Activated CD4-positive, alpha-beta T cell treated with anti-CD3 and anti-CD28 coated beads for 4 hours (primary cell): ENCODE results near the gene SUSD3.

ENCODE experiments used
- DNase-seq, 2 donors: peaks; one replicate each; pipeline ENCODE4 v3.0.0-alpha.2; 2020

SUSD3 gene

GRCh38 chr9:93077811-93078210 lies 19.3 kb downstream of the SUSD3 start:
- no peak for DNase-seq

DNA sequence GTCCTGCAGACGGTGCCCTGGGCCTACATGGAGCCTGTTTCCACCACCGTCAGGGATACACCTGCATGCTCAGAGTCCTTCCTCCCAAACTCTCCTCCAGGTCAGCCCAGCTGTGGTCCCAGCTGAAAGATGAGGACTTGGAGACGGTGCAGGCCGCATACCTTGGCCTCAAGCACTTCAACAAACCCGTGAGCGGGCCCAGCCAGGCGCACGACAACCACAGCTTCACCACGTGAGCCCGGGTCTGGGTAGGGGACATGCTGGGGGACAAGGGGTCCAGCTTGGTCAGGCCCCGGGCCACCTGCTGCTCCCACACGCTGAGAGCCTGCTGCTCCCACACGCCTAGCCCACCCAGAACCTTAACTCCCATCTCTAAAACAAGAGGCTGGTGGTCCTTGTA lies 20.9 kb downstream of the SUSD3 start:
- DNase-seq: no peak

DNA sequence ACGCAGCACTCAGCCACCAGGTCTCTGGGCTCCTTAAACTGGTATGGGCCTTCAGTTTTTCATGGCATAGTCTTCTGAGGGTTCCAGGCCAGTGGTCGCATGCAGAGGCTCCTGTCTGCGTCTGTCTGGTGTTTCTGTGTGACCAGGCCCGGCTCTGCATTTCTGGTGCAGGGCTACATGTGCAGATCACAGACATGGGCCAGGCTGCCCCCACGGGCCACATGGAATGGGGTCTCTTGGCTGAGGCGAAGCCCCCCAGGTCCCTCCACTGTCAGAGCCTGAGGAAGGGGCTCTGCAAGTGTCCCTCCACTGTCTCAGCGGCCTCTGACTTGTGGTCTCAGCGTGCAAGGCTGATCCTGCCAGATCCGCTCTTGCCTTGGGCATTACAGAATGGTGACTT lies 21.9 kb downstream of the SUSD3 start:
- no peak for DNase-seq

- no peak for DNase-seq
Measured at GRCh38 chr9:93081081-93081529, 22.6 kb downstream of the SUSD3 start.

DNA sequence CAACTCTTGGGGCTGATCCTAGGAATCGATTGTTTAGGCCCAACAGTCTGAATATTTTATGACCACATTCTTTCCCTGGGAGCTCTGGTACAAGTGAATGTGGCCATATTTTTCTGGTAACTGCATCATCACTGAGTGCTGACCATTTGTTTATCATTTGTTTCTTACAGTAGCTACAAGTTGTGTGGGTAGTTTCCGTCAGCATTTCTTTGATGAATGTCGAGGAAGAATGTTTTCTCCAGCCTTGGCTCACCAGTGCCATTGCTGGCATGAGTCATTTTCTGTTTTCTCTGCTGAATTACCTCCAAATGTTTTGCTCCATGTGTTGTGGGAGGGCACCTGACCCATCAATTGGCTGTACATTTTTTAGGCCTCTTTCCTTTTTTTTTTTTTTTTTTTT lies 23.4 kb downstream of the SUSD3 start:
- DNase-seq: peak in 1 of 2 donors; percentile 0

DNA sequence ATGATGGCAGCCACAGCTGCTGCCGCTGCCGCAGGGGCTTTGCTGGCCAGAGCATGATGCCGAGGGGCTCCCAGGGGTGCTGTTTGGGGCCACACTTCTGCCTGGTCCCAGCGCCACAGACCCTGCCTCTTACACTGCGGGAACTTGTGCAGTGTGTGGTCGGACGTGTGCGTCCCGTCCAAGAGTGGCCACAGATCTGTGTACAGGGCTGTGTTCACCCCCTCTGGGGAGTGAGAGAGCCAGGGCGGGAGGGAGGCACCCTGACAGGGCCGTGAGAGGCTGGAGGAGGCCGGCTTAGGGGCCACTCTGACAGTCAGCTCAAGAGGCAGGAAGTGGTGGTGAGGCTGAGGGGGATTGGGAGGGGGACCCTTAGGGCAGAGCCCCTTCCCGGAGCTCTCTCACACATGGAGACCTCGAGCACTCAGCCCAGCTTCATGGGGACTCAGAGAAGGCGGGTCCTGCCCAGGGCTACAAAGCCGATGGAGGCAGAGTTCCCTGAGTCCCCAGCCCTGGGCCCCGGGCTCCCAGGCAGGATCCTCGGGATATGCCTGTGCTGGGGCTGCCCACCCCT lies 24.4 kb downstream of the SUSD3 start:
- DNase-seq: peak in 1 of 2 donors; percentile 1

DNA sequence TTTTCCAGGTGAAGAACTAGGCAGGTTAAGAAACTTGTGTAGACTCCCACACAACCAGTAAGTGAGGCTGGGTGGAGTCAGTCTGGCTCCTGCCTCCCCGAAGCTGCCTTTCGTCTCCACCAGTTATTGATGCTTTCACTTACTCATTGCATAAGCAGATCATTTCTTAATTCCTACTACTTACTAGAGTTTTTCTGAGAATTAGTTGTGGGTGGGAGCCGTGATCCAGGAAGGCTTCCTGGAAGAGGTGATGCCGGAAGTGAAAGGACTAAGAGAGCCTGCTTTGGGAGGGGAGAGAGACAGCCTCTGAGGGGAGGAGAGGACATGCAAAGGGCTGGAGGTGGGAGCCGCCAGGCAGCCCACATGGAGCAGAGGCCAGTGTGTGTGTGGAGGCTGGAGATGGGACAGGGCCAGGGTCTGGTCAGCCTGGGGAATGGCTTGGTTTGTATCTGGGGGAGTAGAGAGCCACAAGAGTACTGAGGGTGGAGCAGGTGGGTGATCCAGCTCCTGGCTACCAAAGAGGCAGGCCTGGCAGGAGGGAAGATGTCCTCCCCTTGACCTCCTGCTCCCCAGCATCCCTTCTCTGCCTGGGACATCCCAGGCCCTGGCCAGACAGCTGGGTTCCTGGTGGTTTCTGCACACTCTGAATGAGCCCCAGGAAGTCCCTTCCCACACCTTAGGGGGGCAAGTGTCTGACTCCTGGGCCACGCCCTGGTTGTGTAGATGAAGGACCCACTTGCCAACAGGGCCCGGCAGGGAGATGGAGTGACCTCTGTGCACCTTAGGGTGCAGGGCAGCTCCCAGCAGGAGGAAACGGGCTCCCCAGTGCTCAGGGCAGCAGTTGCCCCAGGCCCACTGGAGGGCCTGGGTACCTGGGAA lies 25.3 kb downstream of the SUSD3 start:
- DNase-seq: peak; percentile 32 to 42

DNA sequence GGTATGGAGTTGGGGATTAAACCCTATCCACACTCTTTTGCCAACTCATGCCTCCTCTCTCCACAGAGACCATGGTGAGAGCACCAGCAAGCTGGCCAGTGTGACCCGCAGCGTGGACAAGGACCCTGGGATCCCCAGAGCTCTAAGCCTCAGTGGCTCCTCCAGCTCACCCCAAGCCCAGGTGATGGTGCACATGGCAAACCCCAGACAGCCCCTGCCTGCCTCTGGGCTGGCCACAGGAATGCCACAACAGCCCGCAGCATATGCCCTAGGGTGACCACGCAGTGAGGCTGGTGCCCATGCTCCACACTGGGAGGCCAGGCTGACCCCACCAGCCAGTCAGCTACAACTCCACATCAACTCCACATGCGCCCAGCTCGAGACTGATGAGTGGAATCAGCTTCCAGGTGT lies 26.0 kb downstream of the SUSD3 start:
- DNase-seq: peak in 1 of 2 donors; percentile 0

DNA sequence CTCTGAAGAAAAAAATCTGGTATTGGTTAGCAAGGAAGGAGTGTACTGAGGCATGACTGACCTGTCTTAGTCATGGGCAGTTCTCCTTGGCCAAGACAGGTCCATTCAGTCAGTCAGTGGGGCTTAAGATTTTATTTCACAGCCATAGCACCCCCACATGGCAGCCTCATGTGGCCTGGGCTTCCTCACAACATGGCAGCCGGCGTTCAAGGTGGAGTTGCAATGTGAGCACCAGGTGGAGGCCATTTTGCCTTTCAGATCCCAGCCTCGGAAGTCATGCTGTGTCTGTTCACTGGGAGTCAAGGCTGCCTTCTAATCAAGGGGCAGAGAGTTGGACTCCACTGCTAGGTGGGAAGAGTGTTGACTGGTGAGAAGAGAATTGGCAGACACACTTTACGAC lies 27.2 kb downstream of the SUSD3 start:
- peak in 1 of 2 donors; percentile 0 for DNase-seq

DNA sequence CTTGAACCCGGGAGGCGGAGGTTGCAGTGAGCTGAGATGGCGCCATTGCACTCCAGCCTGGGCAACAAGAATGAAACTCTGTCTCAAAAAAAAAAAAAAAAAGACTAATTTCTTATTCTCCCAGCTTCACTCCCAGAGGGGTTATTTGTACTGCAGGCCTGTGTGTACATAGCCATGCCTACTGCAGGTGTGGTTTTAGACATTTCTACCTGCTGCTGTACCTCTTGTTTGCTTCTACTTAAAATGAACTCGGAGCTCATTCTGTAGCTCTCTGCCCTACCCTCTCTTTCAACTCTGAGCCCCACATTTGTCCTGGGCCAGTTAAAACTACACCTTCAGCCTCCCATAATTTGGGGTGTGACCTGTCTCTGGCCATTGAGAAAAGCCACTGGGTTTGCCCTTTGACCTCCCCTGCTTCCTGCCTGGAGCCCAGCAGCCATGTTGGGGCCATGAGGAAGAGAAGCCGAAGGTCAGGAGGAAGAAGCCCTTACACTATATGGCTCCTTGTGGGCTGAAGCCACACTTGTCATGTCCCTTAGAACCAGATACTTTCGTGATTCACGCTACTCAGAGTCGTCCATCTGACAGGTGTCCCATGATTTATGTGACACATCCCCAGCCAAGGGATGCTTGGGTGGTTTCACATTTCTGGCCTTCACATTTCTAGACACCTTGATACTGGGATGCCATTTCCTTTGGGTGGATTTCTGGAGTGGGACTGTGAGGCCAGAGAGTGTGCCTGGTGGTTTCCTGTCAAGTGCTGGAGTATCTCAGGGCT lies 28.1 kb downstream of the SUSD3 start:
- DNase-seq: no peak

DNA sequence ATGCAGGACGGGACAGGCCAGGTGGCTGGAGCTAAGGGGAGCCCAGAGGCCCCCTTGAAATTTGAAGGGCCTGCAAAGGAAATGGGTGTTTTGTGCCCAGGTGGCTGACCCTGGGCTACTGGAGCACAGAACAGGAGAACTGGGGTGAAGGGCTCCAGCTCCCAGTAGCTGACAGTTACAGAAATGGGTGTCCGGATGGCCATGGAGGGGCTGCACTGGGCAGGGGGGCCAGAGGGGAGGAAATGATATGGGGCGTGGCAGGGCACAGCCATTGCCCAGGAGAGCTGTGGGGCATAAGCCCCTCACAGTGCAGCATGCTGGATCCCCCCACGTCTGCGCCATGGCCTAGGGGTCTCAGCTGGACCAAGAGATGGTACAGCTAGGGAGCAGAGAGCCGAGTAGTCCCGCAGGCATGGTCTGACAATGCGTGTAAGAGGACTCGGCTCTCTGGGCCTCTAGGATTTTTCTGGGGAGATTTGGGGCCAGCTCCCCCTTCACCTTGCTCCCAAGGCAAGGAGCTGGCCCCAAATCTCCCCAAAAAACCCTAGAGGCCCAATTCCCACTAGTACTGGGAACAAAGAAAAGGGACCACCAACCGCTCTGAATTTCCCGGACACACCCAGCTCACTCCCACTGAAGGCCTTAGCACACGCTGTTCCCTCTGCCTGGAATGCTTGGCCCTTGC lies 29.6 kb downstream of the SUSD3 start:
- no peak for DNase-seq

DNA sequence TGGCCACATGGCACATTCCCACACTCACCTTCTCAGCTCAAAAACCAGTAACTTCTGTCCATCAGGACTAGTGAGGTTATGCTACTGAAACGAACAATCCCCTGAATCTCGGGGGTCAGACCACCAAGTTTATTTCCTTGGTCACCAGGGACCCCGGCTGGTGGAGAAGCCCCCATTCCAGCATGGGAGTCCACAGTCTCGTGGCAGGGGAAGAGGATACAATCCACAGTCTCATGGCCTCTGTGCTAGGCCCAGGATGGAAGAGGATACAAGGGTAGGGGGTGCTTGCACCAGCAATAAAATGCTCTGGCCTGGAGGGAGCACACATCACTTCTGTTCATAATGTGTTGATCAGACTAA lies 30.1 kb downstream of the SUSD3 start:
- no peak for DNase-seq

DNA sequence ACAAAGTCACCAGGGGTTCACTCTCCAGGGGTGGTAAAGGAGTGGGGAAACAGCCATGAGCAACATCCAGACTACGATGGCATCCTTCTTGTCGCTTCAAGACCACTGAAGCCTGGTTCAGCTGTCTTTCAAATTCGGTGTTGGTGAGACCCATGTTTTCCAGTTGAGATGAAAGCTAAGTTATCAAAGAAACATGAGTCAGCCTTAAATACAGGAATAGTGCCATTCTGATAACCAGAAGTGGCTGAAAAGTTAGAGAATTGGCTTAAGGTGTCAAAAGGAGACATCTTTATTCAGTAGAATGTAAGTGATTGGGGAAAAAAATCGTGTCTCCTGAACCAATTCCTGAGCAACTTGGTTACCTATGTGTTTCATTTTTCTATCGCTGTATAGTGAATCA lies 30.5 kb downstream of the SUSD3 start:
- no peak for DNase-seq

DNA sequence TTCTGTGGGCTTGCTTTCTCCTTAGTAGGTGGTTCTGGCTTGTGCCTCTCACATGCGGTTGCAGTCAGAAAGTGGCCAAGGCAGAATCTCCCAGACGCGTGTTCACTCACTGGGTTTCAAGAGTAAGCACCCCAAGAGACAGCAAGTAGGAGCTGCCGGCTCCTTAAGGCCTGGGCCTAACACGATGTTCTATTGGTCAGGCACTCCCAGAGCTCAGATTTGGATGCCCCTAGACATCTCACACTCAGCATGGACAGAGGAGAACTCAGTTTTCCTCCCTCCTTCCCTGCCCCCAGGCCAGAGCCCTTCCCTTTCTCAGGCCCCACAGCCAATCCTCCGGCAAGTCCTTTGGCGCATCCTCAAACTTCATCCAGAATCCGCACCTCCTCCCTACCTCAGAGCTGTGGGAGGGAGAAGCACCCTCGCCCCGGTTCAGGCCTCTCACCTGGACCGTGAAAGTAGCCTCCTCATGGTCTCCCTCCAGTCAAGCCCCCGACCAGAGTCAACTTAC lies 31.0 kb downstream of the SUSD3 start:
- DNase-seq: no peak

- no peak for DNase-seq
Measured at GRCh38 chr9:93090091-93090655, 31.7 kb downstream of the SUSD3 start.

GRCh38 chr9:93091056-93091452 lies 32.6 kb downstream of the SUSD3 start:
- no peak for DNase-seq

- peak; percentile 50 to 56 for DNase-seq
Measured at GRCh38 chr9:93091453-93092081, 33.1 kb downstream of the SUSD3 start.

DNA sequence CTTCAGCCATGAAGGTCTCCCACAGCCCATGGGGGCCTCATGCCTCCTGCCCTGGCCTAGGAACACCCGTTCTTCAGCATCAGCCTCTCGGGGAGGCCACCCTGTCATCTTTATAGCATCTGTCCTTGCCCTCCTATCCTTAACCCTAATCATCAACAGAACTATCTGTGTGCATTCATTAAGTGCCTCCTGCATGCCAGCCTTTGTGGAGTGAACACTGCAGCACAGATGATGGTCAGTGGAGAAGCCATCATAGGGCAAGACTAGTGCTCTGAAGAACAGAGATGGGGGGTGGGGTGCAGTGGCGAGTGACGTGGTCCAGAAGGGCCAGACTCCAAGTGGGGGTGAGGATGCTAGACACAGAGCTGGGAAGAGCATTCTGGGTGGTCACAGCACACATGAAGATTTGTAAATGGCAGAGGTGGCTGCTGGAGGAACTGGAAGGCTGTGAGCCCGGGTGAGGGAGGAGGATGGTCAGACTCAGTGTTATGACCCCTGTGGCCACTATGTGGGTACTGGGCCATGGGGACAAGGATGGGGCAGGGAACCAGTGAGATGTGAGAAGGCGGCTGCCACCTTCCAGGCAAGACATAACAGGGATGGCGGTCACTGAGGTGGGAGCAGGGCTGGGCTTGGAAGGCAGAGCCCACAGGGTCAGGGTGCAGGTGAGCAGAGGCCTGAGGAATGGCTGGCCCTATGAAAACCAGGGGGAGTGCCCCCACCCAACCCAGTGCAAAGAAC lies 33.9 kb downstream of the SUSD3 start:
- peak in 1 of 2 donors; percentile 0 for DNase-seq

GRCh38 chr9:93093127-93093876 lies 34.8 kb downstream of the SUSD3 start:
- peak in 1 of 2 donors; percentile 0 for DNase-seq

- DNase-seq: no peak
Measured at GRCh38 chr9:93093877-93094657, 35.6 kb downstream of the SUSD3 start.
